GM10266 (cell line): ENCODE measurements around the gene SRPK2.
"Not testable (repeated sequence)": the region's sequence is repeated elsewhere in the genome, so short reads cannot be mapped to it uniquely, and the experiment has no call there.

Experiments
- DNase-seq: peaks from one replicate; pipeline ENCODE4 v3.0.0; 2012; ENCODE audit errors: extremely low spot score
- TF ChIP-seq, protein P1 (sequence below): IDR thresholded peaks from 2 replicates; pipeline ENCODE4 v1.5.1; 2012; ENCODE audit warnings: mild to moderate bottlenecking, low read depth; ENCODE audit not compliant: control insufficient read depth, insufficient read depth; ENCODE audit errors: missing control alignments

The SRPK2 gene

DNA sequence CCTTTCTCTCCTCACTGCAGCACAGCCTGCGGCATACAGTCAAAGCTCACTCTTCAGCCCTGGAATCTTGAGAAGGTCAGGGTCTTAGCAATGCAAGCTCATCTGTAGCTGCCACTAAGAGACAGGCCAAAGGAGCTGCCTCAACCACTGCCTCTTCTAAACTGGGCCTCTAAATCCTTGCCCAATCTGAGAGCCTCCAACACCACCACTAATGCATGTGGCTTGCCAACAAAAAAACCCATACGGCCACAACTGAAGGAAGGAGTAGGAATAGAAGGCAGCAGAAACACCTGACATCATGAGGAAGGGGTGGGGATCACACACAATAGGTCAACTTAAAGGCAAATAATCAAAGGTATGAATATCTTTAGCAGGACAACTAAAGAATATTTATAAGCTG, 183.8 kb downstream of the SRPK2 start:
- DNase-seq: no peak
- TF ChIP-seq, protein P1, sequence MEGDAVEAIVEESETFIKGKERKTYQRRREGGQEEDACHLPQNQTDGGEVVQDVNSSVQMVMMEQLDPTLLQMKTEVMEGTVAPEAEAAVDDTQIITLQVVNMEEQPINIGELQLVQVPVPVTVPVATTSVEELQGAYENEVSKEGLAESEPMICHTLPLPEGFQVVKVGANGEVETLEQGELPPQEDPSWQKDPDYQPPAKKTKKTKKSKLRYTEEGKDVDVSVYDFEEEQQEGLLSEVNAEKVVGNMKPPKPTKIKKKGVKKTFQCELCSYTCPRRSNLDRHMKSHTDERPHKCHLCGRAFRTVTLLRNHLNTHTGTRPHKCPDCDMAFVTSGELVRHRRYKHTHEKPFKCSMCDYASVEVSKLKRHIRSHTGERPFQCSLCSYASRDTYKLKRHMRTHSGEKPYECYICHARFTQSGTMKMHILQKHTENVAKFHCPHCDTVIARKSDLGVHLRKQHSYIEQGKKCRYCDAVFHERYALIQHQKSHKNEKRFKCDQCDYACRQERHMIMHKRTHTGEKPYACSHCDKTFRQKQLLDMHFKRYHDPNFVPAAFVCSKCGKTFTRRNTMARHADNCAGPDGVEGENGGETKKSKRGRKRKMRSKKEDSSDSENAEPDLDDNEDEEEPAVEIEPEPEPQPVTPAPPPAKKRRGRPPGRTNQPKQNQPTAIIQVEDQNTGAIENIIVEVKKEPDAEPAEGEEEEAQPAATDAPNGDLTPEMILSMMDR: no peak

DNA sequence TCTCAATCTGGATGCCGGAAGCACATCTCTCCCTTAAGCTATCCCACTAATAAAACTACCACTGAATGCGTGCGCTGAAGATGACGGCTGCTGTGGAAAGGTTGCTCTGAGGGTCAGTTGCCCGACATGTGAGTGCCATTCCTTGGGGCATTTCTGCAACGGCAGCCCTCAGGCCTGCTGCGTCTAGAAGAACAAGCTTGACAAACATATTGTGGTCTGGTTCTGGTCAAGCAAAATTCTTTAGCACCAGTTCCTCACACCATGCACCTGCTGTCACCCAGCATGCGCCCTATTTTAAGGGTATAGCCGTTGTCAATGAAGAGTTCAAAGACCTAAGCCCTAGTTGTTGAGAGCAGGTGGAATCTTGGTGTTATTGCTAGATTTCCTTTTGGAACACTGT, 184.2 kb downstream of the SRPK2 start:
- TF ChIP-seq, protein P1: no peak
- no peak for DNase-seq

DNA sequence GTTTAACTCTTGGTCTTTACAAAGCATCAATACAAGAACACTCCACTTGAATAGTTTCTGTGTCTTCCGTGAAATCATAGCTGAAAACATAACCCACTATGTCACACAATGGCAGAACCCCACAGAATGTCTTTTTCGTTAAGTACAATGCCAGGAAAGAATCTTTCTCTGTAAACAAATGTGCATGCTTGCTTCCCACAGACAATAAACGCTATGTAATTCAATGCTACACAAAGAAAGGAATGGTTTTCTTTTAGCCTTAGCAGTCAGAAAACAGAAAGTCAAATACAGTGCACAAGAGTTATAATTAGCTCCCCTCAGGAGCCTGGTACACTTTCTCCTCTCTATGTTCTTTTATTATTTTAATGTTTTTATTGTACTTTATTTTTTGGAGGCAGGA, 186.1 kb downstream of the SRPK2 start:
- no peak for DNase-seq

DNA sequence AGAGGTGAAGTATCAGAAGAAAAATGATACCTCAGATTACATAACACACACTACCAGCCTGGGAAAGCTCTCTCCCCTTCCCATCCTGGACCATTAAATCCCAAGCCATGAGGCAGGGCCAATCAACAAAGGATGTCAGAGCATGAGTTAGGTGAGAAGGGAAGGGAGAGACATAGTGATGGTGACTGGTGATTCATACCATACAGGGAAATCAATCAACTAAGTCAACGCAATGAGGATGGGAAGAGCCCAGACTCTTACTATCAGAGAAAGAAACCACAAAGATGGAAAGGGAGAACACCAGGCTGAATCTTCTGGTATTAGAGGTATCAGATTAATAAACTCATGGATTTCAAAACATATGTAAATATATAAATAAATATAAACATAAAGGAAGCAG, 189.3 kb downstream of the SRPK2 start:
- DNase-seq: no peak
- TF ChIP-seq, protein P1: no peak

More for the DNA sequence above, 186.1 kb downstream of the SRPK2 start:
- TF ChIP-seq, protein P1: no peak

DNA sequence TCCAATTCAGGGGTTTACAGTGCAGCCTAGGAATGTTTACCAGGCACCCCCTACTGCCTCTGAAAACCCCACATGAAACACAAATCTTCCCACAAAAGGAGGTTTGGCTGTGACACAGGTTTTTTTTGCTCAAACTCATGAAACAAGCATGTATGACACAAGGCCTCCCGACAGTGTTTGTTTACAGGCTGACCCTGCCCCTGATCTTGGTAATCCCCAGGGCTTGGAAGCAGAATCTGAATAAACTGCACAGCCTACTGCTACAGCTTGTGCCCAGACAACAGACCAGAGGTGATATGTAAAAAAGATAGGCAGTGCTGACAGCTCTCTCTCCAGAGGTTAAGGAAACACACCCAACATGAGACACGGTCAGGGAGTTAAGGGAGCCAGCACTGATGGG, 190.5 kb downstream of the SRPK2 start:
- DNase-seq: no peak
- TF ChIP-seq, protein P1: no peak

DNA sequence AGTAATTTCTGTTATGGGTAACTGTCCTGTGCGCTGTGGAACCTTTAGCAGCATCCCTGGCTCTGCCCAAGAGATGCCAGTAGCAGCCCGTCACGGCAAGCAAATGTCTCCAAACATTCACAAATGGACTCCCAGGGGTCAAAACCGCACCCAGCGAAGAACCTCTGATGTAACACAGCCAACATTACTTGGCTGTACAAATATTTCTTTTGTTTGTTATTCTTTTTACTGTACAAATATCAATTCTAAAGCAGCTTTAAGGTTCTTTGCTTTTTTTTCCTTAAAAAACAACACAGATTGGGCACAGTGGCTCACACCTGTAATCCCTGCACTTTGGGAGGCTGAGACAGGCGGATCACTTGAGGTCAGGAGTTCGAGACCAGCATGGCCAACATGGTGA, 192.2 kb downstream of the SRPK2 start:
- TF ChIP-seq, protein P1: no peak
- DNase-seq: no peak

DNA sequence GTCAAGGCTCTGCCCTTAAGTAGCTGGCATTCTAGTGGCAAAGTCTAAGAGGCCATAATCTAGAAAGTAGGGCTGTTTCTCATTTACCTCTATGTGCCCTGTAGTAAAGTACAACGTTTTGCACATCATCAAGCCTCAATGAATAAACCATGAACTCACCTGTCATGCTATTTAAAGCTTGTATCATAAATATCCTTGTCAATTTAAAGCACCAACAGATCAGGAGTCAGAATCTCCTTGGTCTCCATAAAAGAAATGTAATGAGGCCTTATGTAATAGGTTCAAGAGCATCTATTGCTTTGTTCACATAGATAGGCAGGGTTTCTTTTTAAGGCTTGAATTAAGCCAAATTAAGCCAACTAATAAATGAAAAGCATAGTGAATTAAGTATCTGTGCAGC, 192.8 kb downstream of the SRPK2 start:
- DNase-seq: no peak
- TF ChIP-seq, protein P1: no peak

DNA sequence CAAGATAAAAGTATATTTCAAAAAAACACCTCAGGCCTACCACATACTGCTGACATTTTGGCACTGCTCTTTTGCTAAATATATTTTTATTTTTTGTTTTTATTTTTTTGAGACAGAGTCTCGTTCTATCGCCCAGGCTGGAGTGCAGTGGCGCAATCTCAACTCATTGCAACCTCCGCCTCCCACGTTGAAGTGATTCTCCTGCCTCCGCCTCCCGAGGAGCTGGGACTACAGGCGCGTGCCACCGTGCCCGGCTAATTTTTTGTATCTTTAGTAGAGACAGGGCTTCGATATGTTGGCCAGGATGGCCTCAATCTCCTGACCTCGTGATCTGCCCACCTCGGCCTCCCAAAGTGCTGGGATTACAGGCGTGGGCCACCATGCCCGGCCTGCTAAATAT, 193.8 kb downstream of the SRPK2 start:
- not testable (repeated sequence) for DNase-seq
